ENCODE data around the gene GGA1.
A peak's percentile ranks its signal among the peaks of the same experiment; 100 is the strongest.

Gene GGA1

DNA sequence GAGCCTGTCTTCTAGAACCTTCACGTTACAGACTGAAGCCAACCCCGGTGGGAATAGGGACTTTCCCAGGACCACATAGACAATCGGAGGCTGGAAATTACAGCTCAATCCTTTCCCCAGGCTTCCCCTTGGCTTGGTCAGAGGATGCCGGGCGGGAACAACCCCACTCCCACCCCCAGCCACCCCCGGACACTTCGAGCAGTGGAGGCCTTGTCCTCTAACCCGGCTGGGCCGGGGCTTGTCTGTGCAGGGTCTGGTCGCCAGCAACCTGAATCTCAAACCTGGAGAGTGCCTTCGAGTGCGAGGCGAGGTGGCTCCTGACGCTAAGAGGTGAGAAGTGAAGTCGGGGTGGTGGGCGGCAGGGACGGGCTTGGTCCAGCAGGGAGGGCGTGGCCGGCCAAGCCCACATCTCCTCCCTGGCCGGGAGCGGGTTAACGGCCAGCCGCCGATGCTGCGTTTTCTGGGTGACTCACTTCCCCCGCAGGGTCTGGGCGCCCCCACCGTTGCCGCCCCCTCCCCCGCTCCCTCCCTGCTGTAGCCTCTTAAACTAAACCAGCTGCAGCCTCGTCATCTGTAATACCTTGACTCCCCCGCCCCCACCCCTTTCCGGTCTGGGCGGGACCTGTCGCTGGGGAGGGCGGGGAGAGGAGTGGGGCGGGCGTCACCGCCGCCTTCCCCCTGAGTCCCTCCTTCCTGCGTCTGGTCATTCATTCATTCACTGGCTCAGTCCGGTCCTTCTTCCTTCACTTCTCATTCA, 68.3 kb downstream of the GGA1 start:
- peak; percentile 97 for DNase-seq

DNA sequence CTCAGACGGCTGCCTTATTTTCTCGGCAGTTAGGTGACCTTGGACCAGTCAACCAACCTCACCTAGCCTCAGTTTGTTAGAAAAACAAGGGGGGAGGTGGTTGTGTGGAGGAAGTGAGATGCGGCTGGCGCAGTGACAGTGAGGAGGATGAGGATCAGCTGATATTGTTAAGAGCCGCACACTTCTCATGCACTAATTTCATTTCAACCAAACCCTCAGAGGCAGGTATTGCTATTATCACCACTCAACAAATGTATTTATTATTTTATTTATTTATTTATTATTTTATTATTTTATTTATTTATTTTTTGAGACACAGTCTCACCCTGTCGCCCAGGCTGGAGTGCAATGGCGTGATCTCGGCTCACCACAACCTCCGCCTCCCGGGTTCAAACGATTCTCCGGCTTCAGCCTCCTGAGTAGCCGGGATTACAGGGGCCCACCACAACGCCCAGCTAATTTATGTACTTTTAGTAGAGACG, 68.9 kb downstream of the GGA1 start:
- no peak for DNase-seq

DNA sequence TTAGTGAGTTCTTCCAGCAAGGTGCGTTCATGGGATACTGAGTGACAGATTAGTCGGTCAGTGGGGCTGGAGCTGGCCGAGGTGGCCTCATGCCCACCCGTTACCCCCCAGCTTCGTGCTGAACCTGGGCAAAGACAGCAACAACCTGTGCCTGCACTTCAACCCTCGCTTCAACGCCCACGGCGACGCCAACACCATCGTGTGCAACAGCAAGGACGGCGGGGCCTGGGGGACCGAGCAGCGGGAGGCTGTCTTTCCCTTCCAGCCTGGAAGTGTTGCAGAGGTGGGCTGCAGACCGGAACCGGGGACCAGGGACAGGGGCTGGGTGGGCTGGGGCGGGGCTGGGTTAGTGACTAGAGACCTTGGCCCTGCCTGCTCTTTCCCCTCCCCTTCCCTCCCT, 69.7 kb downstream of the GGA1 start:
- no peak for DNase-seq

DNA sequence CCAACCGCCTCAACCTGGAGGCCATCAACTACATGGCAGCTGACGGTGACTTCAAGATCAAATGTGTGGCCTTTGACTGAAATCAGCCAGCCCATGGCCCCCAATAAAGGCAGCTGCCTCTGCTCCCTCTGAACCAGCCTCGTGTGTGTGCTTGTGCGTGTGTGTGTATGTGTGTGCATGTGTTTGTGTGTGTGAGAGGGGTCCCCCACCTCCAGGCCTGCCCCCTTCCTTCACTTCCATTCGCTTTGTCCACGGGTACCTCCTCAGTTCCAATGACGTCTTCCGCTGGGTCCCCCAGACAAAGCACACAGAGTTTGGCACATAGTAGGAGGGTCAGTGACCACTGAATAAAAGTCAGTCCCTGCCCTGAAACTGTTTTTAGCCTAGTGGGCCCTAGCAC, 71.0 kb downstream of the GGA1 start:
- DNase-seq: no peak

DNA sequence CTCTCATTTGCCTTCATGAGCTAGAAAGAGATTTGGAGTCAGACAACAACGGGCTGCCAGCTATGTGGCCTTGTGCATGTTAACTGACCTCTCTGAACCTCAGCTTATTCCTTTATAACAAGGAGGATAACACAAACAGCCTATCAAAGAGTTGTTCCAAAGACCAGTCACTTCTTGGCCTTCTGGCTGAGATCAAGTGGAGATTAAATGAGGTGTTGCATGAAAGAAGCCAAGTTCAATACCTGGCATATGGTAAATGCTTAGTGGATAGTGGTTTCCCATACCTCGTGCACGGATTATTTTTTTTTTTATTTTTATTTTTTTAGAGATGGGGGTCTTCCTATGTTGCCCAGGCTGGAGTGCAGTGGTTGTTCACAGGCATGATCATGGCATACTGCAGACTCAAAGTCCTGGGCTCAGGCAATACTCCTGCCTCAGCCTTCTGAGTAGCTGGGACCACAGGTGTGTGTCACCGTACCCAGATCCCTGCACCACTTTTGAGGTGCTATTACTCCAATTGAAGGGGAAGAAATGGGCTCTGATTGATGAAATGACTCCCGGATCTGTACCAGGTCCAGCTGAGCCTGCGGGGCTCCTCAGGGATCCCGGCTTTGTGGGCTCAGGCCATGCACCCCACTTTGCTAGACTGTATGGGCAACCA, 71.7 kb downstream of the GGA1 start:
- no peak for DNase-seq

DNA sequence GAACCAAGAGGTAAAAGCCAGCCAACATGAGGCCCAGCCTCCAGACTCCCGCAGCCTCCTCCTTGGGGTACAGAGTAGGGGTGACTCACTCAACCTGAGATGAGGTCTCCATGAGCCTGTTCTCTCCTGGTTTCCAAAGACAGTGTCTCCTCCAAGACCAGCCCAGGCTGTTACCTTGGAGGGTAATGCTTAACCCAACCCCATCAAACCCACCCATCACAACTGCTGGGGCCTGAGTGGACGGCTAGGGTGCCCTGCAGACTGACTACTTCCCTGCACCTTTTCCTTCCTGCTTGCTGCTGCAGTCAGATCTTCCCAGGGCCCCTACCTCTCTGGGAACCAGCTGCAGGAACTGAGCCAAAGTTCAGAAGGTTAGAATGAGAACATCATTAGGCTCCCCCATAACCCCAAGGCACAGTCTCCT, 72.4 kb downstream of the GGA1 start:
- DNase-seq: no peak

DNA sequence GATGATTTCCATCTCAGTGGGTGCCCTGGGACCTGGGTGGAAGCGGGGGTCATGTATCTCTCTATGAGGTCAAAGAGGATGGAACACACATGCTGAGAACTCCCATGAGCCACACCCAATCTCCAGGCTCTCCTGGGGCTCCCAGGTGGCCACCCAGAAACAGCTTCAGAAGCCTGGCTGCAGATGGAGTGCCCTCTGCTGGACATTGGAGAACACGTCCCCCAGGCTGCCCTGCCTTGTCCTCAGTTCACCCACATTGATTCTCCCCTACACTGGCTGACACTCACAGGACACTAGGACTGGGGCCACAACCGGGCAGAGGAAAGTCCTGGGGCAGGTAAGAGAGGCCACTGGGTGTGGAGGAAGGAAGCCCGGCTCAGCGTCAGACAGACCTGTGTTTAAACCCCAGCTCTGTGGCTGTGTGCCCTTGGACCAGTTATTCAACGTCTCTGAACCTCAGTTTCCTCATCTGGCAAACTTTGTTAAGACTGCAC, 73.0 kb downstream of the GGA1 start:
- DNase-seq: peak; percentile 90

Data from hematopoietic multipotent progenitor cell treated with erythropoietin and hydrocortisone succinate and interleukin-3 and kit ligand, for 4 days (in vitro differentiated cells).